Activated naive CD4-positive, alpha-beta T cell (primary cell): Measurements from ENCODE around the gene PZP.

Experiments used
- DNase-seq, 4 experiments: peaks; one replicate each; lab custom pipeline; 2025; lab: John Stamatoyannopoulos, UW

PZP gene

GRCh38 chr12:9123781-9124382 lies 84.3 kb downstream of the PZP start:
- no peak for DNase-seq

- no peak for DNase-seq
Measured at GRCh38 chr12:9122091-9122609, 86.0 kb downstream of the PZP start.

GRCh38 chr12:9120487-9121184 lies 87.6 kb downstream of the PZP start:
- no peak for DNase-seq

DNA sequence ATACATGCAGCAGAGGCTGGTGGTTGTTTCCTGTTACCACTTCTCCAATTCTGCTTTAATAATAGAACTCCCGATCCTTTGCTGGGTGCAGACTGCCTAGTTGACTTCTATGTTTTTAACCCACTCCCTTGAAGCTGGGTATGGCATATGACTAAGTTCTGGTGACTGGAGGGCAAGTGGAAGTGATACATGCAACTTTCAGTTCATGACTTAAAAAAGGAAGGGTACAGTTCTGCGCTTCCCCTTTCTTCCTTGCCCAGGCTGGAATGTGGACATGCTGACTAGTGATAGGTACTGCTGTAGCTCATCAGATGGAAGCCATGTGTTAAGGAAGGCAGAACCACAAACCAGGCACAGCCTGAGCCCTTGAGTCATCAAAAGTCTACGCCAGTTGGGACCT lies 90.0 kb downstream of the PZP start:
- no peak for DNase-seq

GRCh38 chr12:9115731-9116559 lies 92.2 kb downstream of the PZP start, which contains the start of gene A2M:
Gene A2M, minus strand, starts transcription at chr12:9115919. Its CDS starts 70 bp downstream, at chr12:9115849.
- DNase-seq: no peak

- no peak for DNase-seq
Measured at GRCh38 chr12:9114946-9115345, 93.2 kb downstream of the PZP start.

DNA sequence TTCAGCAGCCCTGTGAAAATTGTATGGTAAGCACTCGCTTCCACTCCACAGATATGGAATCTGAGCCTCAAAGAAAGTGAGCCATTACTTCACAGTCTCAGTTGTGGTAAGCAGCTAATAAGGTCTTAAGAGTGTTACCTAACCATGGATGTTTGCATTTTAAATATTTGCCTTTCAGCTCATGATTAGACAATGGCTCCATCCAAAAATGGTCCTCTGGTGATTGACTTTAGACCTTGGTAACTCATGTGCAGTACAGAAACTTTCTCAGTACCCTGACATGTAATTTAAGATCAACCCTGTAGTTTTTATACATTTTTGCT lies 94.2 kb downstream of the PZP start:
- no peak for DNase-seq

GRCh38 chr12:9113296-9113986 lies 94.8 kb downstream of the PZP start:
- no peak for DNase-seq

DNA sequence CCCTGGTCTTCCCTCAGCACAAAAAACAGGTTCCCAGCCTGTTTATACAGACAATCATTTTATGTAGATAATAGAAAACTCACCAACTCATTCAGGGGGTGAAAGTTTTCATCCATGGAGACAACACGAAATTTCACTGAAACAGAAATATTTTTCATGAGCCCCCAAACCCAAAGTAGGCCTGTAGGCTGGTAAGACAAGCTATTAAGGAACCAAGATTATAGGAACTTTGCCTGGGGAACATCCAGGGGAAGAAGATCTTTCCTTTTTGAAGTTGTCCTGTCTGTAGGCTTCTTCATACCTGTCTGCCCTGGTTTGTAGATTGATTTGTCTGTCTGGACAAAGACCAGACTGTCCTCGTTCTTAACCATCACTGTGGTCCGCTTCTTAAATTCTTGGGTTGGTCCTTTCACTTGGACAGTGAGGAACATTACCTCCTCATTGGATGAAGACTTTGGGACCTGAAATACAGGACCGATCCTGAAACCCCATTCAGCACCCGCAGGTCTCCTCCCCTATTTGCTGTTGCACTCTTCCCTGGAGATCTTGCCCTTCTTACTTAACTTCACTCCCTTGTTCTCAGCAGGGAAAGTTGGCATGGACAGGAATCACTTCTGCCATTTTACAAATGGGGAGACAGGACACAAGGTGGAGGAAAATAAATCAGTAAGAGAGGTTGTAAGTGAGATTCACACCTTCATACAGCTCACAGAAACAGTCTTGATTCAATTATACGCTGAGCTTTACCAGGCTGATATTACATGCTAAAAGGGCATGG lies 95.9 kb downstream of the PZP start:
- no peak for DNase-seq

DNA sequence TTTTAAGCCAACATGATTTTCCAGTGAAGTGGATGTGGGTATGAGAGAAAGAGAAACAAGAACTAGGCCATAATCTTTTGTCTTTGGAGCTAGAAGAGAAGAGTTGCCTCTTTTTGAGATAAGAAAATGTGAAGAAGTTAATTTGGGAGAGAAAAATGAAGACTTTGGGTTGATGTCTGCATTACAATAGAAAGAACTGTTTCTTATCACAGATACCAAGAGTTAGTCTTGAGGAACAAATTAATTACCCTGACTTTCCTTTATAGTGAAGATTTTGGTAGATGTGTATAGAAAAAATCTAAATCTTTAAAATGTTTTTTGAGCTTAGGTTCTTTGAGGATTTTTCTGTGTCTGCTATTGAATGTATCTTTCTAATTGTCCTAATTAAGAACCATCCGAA lies 96.7 kb downstream of the PZP start:
- DNase-seq: no peak

- no peak for DNase-seq
Measured at GRCh38 chr12:9109737-9110491, 98.3 kb downstream of the PZP start.

DNA sequence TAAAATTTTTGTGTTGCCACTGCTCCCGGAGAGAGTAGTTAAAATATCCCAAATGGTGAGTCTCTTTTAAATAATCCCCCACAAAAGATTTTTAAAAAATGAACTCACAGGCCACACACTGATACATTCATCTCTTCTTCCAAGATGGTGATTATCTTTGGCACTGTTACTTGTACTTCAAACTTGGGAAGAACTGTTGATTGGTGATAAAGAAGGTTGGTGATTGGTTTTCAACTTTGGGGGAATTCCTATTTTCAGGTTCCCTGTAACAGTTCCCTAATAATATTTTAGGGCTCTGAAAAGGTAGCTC lies 99.0 kb downstream of the PZP start:
- no peak for DNase-seq

DNA sequence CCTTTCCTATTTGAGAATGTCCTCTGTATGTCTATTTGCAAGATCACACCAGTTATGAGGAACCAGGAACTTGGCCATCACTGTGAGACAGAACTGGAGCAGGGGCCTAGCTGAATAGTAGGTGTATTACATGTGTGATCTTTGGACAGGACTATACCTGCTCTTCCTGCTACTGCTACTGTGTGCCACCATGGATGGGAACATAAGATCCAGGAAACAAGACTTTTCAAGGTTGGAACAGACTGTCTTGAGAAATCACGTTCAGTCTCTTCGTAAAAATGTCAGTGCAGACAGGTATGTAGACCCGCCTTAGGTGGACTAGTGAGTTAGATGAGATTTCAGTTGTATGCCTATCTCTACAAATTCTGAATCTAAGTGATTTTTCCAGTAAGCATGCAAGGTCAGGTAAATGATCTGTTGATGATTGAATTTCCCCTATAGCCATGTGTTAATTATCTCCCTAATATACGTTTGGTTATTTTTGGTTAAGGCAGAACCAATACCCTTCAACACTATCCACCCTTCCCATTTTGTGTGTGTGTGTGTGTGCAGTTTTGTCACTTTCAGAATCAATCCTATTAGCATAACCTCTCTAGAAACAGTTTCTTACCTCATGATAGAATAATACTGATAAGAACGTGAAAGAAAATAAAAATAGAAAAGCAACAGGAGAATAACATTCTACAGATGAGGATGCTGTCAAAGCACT lies 99.5 kb downstream of the PZP start:
- no peak for DNase-seq

GRCh38 chr12:9107542-9107873 lies 100.7 kb downstream of the PZP start:
- DNase-seq: no peak

GRCh38 chr12:9106610-9107541 lies 101.3 kb downstream of the PZP start:
- DNase-seq: no peak

- DNase-seq: no peak
Measured at GRCh38 chr12:9106067-9106466, 102.1 kb downstream of the PZP start.

GRCh38 chr12:9104767-9105423 lies 103.3 kb downstream of the PZP start:
- DNase-seq: no peak

- DNase-seq: no peak
Measured at GRCh38 chr12:9104087-9104486, 104.1 kb downstream of the PZP start.
